ENCODE measurements around the gene ARSI. TPM values are rescaled to one million over a fixed set of nuclear protein-coding genes. Genes with fewer than 3 reads are reported as not detected.

The ARSI gene
- total and polyA plus RNA-seq, 7 donors: 0.15 to 0.45 TPM; not detected in 5

GRCh38 chr5:150285114-150285513 lies 17.6 kb downstream of the ARSI start:
- 91 to 99% (median 92%) methylated on average over 7 of the region's 7 CpGs for WGBS, 3 donors
- no peak for TF ChIP-seq CTCF (IDR thresholded peaks at IDR 0.05)
- H3K9me3 ChIP-seq: no peaks in the 10 kb centered on the region
- H3K4me1 ChIP-seq: no peaks in the 10 kb centered on the region
- ATAC-seq (no peak), DNase-seq (no peak)
- H3K27ac ChIP-seq: no peak overlapping the region
- H3K4me3 ChIP-seq: no peak overlapping the region
- H3K27me3 ChIP-seq (ENCODE audit: insufficient read depth in 3 of 3, low read length in 2 of 3): no peaks in the 10 kb centered on the region
- no peaks in the 10 kb centered on the region for H3K36me3 ChIP-seq (ENCODE audit: insufficient read depth in 1 of 2, low read depth in 1 of 2)
- intact Hi-C loops (cut with DNase I): no loop called here

GRCh38 chr5:150284311-150284710 lies 18.4 kb downstream of the ARSI start:
- Histone ChIP-seq H3K9me3 (no peaks in the 10 kb centered on the region), H3K4me3 (no peak overlapping the region), H3K27me3 (ENCODE audit: insufficient read depth in 3 of 3, low read length in 2 of 3) (no peaks in the 10 kb centered on the region), H3K4me1 (no peaks in the 10 kb centered on the region), H3K27ac (no peak overlapping the region), H3K36me3 (ENCODE audit: insufficient read depth in 1 of 2, low read depth in 1 of 2) (no peaks in the 10 kb centered on the region)
- no peak for TF ChIP-seq CTCF (IDR thresholded peaks at IDR 0.05)
- DNase-seq (no peak), ATAC-seq (no peak)
- 77 to 82% (median 80%) methylated on average over 10 to 13 of the region's 13 CpGs for WGBS, 3 donors
- intact Hi-C loops (cut with DNase I): no loop called here

GRCh38 chr5:150283904-150284303 lies 18.8 kb downstream of the ARSI start:
- intact Hi-C loops (cut with DNase I): no loop called here
- no peaks in the 10 kb centered on the region for H3K36me3 ChIP-seq (ENCODE audit: insufficient read depth in 1 of 2, low read depth in 1 of 2)
- H3K9me3 ChIP-seq: no peaks in the 10 kb centered on the region
- no peaks in the 10 kb centered on the region for H3K27me3 ChIP-seq (ENCODE audit: insufficient read depth in 3 of 3, low read length in 2 of 3)
- no peak overlapping the region for H3K4me3 ChIP-seq
- ATAC-seq: no peak
- WGBS, 3 donors: 77 to 82% (median 79%) methylated on average over 3 of the region's 3 CpGs
- TF ChIP-seq CTCF (IDR thresholded peaks at IDR 0.05): no peak
- no peak overlapping the region for H3K27ac ChIP-seq
- H3K4me1 ChIP-seq: no peaks in the 10 kb centered on the region
- DNase-seq: no peak

GRCh38 chr5:150281987-150282386 lies 20.7 kb downstream of the ARSI start:
- WGBS, 3 donors: 72 to 79% (median 74%) methylated on average over 8 of the region's 8 CpGs
- no peaks in the 10 kb centered on the region for H3K4me1 ChIP-seq
- no peaks in the 10 kb centered on the region for H3K9me3 ChIP-seq
- H3K27ac ChIP-seq: no peak overlapping the region
- no peaks in the 10 kb centered on the region for H3K36me3 ChIP-seq (ENCODE audit: insufficient read depth in 1 of 2, low read depth in 1 of 2)
- ATAC-seq: no peak
- intact Hi-C loops (cut with DNase I): no loop called here
- DNase-seq: no peak
- H3K27me3 ChIP-seq (ENCODE audit: insufficient read depth in 3 of 3, low read length in 2 of 3): no peaks in the 10 kb centered on the region
- TF ChIP-seq CTCF (IDR thresholded peaks at IDR 0.05): no peak
- no peak overlapping the region for H3K4me3 ChIP-seq

- Histone ChIP-seq H3K36me3 (ENCODE audit: insufficient read depth in 1 of 2, low read depth in 1 of 2) (no peaks in the 10 kb centered on the region), H3K27me3 (ENCODE audit: insufficient read depth in 3 of 3, low read length in 2 of 3) (no peaks in the 10 kb centered on the region), H3K27ac (no peak overlapping the region), H3K4me1 (no peaks in the 10 kb centered on the region), H3K4me3 (no peak overlapping the region), H3K9me3 (no peaks in the 10 kb centered on the region)
- intact Hi-C loops (cut with DNase I): loop anchor here in 1 of 2 donors (10.0 kb wide), 1 partner anchor 155 kb away; no protein-coding TSS in a partner anchor
- no peak for TF ChIP-seq CTCF (IDR thresholded peaks at IDR 0.05)
- DNase-seq (no peak), ATAC-seq (no peak)
- 65 to 80% (median 70%) methylated on average over 13 of the region's 13 CpGs for WGBS, 3 donors
Observed at GRCh38 chr5:150279330-150280020, 23.2 kb downstream of the ARSI start.
